Activated naive CD4-positive, alpha-beta T cell (primary cell): ENCODE data around the gene YY1.
"Not testable (repeated sequence)": the region's sequence is repeated elsewhere in the genome, so short reads cannot be mapped to it uniquely, and the experiment has no call there.

Experiments used
- DNase-seq, 4 experiments: peaks; one replicate each; lab custom pipeline; 2025; lab: John Stamatoyannopoulos, UW

YY1 gene

GRCh38 chr14:100285021-100285912 lies 46.3 kb downstream of the YY1 start:
- peak; percentile 56 to 80 (median 64) for DNase-seq

- no peak for DNase-seq
Measured at GRCh38 chr14:100285913-100286400, 47.0 kb downstream of the YY1 start.

GRCh38 chr14:100286484-100287191 lies 47.7 kb downstream of the YY1 start:
- no peak for DNase-seq

- DNase-seq = no peak
Measured at GRCh38 chr14:100287202-100287997, 48.5 kb downstream of the YY1 start.

DNA sequence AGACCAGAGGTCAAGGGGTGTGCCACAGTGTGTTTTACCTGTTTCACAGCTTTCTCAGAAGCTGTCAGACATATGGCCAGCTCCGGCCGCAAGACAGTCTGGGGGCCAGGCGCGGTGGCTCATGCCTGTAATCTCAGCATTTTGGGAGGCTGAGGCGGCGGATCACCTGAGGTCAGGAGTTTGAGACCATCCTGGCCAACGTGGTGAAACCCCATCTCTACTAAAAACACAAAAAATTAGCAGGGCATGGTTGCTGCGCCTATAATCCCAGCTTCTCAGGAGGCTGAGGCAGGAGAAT lies 49.0 kb downstream of the YY1 start:
- DNase-seq = not testable (repeated sequence)

DNA sequence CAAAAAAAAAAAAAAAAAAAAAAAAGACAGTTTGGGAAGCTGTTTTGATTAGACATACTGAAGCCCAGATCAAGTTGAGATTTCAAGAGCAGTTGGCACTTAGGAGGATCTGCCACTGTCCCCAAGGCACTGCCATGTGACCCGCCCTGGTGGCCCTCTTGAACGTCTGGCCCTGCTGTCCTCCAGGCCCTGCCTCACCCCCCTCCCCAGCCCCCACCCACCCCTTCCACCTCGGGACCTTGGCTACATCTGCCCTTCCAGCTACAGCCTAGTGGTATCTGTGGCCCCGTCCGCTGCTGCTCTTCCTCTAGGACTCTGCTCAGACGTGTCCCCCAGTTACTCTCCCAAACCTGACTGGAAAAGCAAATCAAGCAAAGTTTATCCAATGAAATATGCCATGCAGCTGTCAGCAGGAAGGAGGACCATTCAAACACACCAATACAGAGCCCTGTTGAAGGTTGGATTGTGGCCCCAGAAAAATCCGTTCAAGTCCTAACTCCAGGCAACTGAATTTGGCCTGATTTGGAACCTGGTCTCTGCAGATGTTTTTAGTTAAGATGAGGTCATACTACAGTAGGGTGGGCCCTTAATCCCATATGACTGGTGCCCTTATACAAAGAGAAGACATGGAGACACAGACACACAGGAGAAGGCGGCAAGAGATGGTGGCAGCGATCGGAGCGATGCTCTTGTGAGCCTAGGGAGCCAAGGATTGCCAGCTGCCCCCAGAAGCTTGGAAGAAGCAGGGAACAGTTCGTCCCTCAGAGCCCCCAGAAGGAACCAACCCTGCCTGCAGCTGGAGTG lies 49.6 kb downstream of the YY1 start:
- no peak for DNase-seq

- no peak for DNase-seq
Measured at GRCh38 chr14:100289916-100290606, 51.1 kb downstream of the YY1 start.

GRCh38 chr14:100290607-100291304 lies 51.8 kb downstream of the YY1 start:
- no peak for DNase-seq

GRCh38 chr14:100291305-100292075 lies 52.5 kb downstream of the YY1 start:
- DNase-seq = no peak

DNA sequence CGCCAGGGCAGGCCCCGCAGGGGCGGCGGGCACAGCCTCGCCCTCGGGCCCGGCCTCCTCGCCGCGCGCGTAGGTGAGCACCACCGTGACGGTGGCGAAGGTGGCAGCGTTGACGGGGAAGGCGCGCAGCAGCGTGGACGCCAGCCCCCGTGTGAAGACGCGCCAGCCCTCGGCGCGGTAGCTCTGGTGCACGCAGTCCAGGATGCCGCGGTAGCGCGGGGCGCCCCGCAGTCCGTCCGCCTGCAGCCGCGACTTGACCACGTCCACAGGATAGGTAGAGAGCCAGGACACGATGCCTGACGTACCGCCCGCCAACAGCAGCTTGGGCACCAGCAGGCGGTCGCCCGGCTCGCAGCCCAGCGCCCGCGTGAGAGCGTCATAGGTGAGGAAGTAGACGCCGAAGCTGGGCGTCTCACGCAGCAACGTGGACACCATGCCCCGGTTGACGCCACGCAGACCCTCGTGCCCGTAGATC lies 53.4 kb downstream of the YY1 start:
- DNase-seq = no peak

GRCh38 chr14:100292776-100293461 lies 54.0 kb downstream of the YY1 start:
- no peak for DNase-seq

GRCh38 chr14:100293497-100294212 lies 54.7 kb downstream of the YY1 start:
- no peak for DNase-seq

DNA sequence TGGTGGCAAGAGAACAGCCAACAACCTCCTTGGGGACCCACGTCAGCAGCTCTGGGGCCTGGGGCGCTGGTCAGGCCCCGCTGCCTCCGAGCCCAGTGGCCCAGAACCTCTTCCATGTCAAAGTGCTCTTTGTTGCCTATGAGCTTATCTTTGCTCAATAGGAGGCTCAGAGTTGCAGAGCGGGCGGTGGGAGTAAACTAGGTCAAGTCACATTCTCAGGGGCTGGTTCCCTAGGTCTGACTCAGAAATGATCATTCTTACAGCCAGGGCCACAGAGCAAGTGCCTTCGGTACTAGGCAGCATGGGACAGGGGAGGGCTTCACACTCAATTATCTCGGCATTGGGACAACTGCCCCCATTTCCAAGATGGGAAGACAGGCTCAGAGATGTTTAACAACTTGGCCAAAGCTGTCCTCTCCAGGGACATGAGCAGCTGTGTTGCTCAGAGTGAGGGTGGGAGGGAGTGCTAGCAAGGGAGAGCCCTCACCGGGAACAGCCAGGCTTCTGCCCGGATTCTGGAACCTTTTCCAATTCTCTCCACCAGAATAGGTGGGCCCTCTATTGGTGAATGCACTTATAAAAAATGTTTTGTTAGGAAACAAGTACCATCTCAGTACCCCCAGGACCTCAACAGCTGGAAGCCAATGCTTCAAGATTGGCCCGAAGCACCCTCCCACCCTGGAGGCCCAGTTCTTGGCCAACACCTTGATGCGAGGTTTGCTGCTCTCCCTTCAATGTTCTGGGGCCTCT lies 55.4 kb downstream of the YY1 start:
- no peak for DNase-seq

DNA sequence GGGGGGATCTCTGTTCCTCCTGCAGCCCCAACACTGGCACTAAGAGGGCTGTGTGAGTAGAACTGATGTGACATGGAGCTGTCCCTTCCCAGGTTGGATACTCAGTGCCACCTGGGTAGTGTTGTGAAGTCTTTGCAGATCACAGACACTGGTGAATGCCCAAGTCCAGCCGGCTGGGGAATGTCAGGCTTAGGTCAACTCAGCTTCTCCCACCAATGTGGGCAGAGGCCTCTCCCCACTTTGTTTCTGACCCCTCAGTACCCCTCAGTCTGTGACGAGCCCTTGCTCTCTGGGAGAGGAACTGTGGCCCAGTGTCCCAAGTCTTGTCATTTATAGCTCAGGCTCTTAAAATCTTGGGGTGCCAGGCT lies 56.0 kb downstream of the YY1 start:
- no peak for DNase-seq

- DNase-seq = no peak
Measured at GRCh38 chr14:100295376-100296105, 56.6 kb downstream of the YY1 start.

DNA sequence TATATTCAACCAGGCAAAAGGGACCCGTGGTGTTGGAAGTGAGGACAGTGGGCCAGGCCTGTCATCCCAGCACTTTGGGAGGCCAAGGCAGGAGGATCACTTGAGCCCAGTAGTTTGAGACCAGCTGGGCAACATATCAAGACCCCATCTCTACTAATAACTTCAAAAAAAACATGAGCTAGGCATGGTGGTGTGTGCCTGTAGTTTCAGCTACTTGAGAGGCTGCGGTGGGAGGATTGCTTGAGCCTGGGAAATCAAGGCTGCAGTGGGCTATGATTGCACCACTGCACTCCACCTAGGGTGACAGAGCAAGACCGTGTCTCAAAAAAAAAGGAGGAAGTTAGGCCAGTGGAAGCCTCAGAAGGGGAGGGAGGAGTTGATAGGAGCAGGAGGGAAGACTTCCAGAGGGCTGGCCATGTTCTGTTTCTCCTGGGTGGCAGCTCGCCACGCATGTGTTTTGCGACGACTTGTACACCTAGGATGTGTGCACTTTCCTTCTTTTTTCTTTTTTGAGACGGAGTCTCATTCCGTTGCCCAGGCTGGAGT lies 57.2 kb downstream of the YY1 start:
- no peak for DNase-seq

- DNase-seq = not testable (repeated sequence)
Measured at GRCh38 chr14:100296729-100297128, 57.8 kb downstream of the YY1 start.
